Upper lobe of left lung (tissue), 4 donors: ENCODE data around the gene APP.

Source experiments
- CTCF ChIP-seq, 6 experiments: fragments of 450-650 bp in 4 of 6; fragments of 200-600 bp in 2 of 6; sonication (generic) in 2 of 6; IDR thresholded peaks; one replicate each; pipeline ENCODE4 v1.5.1; 2016 to 2019; ENCODE audit warnings: antibody characterized with exemption in 6 of 6
- POLR2A ChIP-seq, 4 donors: fragments of 450-650 bp; IDR thresholded peaks; one replicate each; pipeline ENCODE4 v1.5.1; 2016 to 2017; ENCODE audit warnings: antibody characterized with exemption in 4 of 4, mild to moderate bottlenecking in 2 of 4
- POLR2AphosphoS5 ChIP-seq, 2 donors: sonication (generic); formaldehyde crosslinking; IDR thresholded peaks; one replicate each; pipeline ENCODE4 v1.5.1; 2017; ENCODE audit warnings: antibody characterized with exemption in 2 of 2

GRCh38 chr21:25979845-25980616 is 190.5 kb downstream of the APP start:
- TF ChIP-seq CTCF (IDR thresholded peaks at IDR 0.05) (no peak), POLR2A (IDR thresholded peaks at IDR 0.05) (no peak), POLR2AphosphoS5 (IDR thresholded peaks at IDR 0.05) (no peak)
